Measurements from ENCODE around the gene PSD. TPM values are rescaled to one million over a fixed set of nuclear protein-coding genes. Genes with fewer than 3 reads are reported as not detected.

The PSD gene
- total RNA-seq, 1 experiment from 2014 or later: 3.4 TPM

- no peak overlapping the region for H2BK120ac ChIP-seq (ENCODE audit: low read depth, low read length, poor library complexity, severe bottlenecking)
- no peak overlapping the region for H3K14ac ChIP-seq (ENCODE audit: insufficient read depth, low read length)
- H2BK12ac ChIP-seq (ENCODE audit: insufficient read length, low read depth, low read length): no peak overlapping the region
- no peak for TF ChIP-seq CTCF (conservative IDR thresholded peaks at IDR 0.05)
- H3K9me3 ChIP-seq (ENCODE audit: control insufficient read depth, low read depth, low read length): no peaks in the 10 kb centered on the region
- no peak overlapping the region for H2AK5ac ChIP-seq (ENCODE audit: insufficient read length, low read length)
- H2BK15ac ChIP-seq (ENCODE audit: low read depth, low read length): no peak overlapping the region
- H3K9me3 Mint-ChIP-seq: no peaks in the 10 kb centered on the region; a peak in 2 of 5 replicates
- no peak overlapping the region for H3T11ph ChIP-seq (ENCODE audit: low read length)
- no peak overlapping the region for H2BK20ac ChIP-seq (ENCODE audit: low read depth, low read length, poor library complexity, severe bottlenecking)
- no peaks in the 10 kb centered on the region for H4K20me1 ChIP-seq (ENCODE audit: control insufficient read depth, insufficient read depth, insufficient read length)
- WGBS (ENCODE audit: extremely low coverage, insufficient read length, low lambda C conversion rate): no CpG with 5 or more reads among the region's 3 CpGs
- H4K91ac ChIP-seq (ENCODE audit: insufficient read length, low read depth, low read length): no peak overlapping the region
- H3K4me2 ChIP-seq (ENCODE audit: insufficient read depth, insufficient read length, low read length): no peak overlapping the region
- H3K27me3 ChIP-seq (ENCODE audit: insufficient read depth, low read length): 0 out of 2 replicates have a peak, but pooled peaks cover 2% of the 10 kb centered on the region
- peaks cover 7% of the 10 kb centered on the region; the same call in 1 of the 2 replicates for H3K4me1 ChIP-seq (ENCODE audit: insufficient read depth, low read length)
- H4K8ac ChIP-seq (replicated peaks; ENCODE audit: insufficient read length, low read depth, low read length): no peak overlapping the region
- H3K4me1 Mint-ChIP-seq: peaks cover 47 to 58% of the 10 kb centered on the region in 2 experiments
- peaks cover 3% of the 10 kb centered on the region for H3K79me1 ChIP-seq (ENCODE audit: insufficient read depth, low read depth, low read length, poor library complexity, severe bottlenecking)
- peaks cover 11% of the 10 kb centered on the region for H3K23me2 ChIP-seq (ENCODE audit: insufficient read length, low read depth, low read length, poor library complexity, severe bottlenecking)
- no peaks in the 10 kb centered on the region; the same call in 1 of the 2 replicates for H3K27me3 Mint-ChIP-seq (ENCODE audit: low read depth)
- H3K4ac ChIP-seq (ENCODE audit: low read depth, low read length): no peak overlapping the region
- H4K5ac ChIP-seq (ENCODE audit: insufficient read length, low read depth, low read length): no peak overlapping the region
- peaks cover 3% of the 10 kb centered on the region; the same call in 1 of the 2 replicates for H3K79me2 ChIP-seq (ENCODE audit: insufficient read depth, low read length)
- H2BK5ac ChIP-seq (ENCODE audit: insufficient read length, low read length): no peak overlapping the region
- peak overlapping the region; percentile 14 to 31; a peak in 1 of 5 replicates for H3K4me3 Mint-ChIP-seq
- H3K27ac ChIP-seq (ENCODE audit: insufficient read length, low read depth, low read length): no peak overlapping the region
- H3K23ac ChIP-seq (ENCODE audit: insufficient read length, low read depth, low read length): no peak overlapping the region
- no peak for DNase-seq
- H3K18ac ChIP-seq (ENCODE audit: insufficient read length, low read depth, low read length): no peak overlapping the region
- H3K27ac Mint-ChIP-seq: peak overlapping the region in 1 of 3 experiments; percentile 75; a peak in 1 of 7 replicates
- H3K9ac ChIP-seq (ENCODE audit: extremely low read depth, insufficient read length, low read length): no peak overlapping the region
- H2AFZ ChIP-seq (ENCODE audit: low read length): no peak overlapping the region
- H3K36me3 Mint-ChIP-seq (ENCODE audit: insufficient read depth in 1 of 3, low read depth in 3 of 3): peaks cover 6 to 22% (median 7%) of the 10 kb centered on the region in 3 experiments
- no peak overlapping the region for H3K56ac ChIP-seq (ENCODE audit: insufficient read length, low read depth, low read length)
Observed at GRCh38 chr10:102452672-102453340, 34.2 kb upstream of the PSD start.

All from H9 (cell line).